Smooth muscle cell (in vitro differentiated cells): ENCODE data around the gene TCP11. TPM values are rescaled to one million over a fixed set of nuclear protein-coding genes. Genes with fewer than 3 reads are reported as not detected.

ENCODE experiments used
- DNase-seq: peaks from one replicate; lab custom pipeline; 2025; ENCODE audit not compliant: unreplicated experiment; lab: John Stamatoyannopoulos, UW
- H2AFZ ChIP-seq: fragments of 200-600 bp; sonication (generic); 2 replicates; pipeline ENCODE4 v1.6.0; 2016; ENCODE audit warnings: antibody characterized with exemption, low read depth, mild to moderate bottlenecking
- H3F3A ChIP-seq: fragments of 200-600 bp; sonication (generic); 2 replicates; pipeline ENCODE4 v1.6.0; 2017; ENCODE audit warnings: antibody characterized with exemption, low read depth
- H3K27ac ChIP-seq: fragments of 200-600 bp; sonication (generic); 2 replicates; pipeline ENCODE4 v1.5.1; 2016; ENCODE audit warnings: low read depth, mild to moderate bottlenecking
- H3K27me3 ChIP-seq: fragments of 200-600 bp; sonication (generic); 2 replicates; pipeline ENCODE4 v1.6.1; 2016; ENCODE audit warnings: low read depth, mild to moderate bottlenecking
- H3K36me3 ChIP-seq: fragments of 200-600 bp; sonication (generic); 2 replicates; pipeline ENCODE4 v1.5.1; 2016; ENCODE audit warnings: low read depth
- H3K4me1 ChIP-seq: fragments of 200-600 bp; sonication (generic); 2 replicates; pipeline ENCODE4 v1.5.1; 2016; ENCODE audit warnings: low read depth
- H3K4me2 ChIP-seq: fragments of 200-600 bp; sonication (generic); 2 replicates; pipeline ENCODE4 v1.6.0; 2016; ENCODE audit warnings: mild to moderate bottlenecking
- H3K4me3 ChIP-seq: fragments of 200-600 bp; sonication (generic); 2 replicates; pipeline ENCODE4 v1.5.1; 2016; ENCODE audit warnings: mild to moderate bottlenecking
- H3K79me2 ChIP-seq: fragments of 200-600 bp; sonication (generic); 2 replicates; pipeline ENCODE4 v1.6.0; 2016; ENCODE audit warnings: low read depth, mild to moderate bottlenecking
- H3K9ac ChIP-seq: fragments of 200-600 bp; sonication (generic); 2 replicates; pipeline ENCODE4 v1.6.0; 2016; ENCODE audit warnings: low read depth
- H3K9me3 ChIP-seq: fragments of 200-600 bp; sonication (generic); replicated peaks from 2 replicates; pipeline ENCODE4 v1.5.1; 2016; ENCODE audit warnings: low read depth
- H4K20me1 ChIP-seq: fragments of 200-600 bp; sonication (generic); 2 replicates; pipeline ENCODE4 v1.6.0; 2016; ENCODE audit warnings: low read depth
- WGBS: methylation state at CpG from one replicate; pipeline ENCODE4 v1.1.7; 2016; ENCODE audit warnings: low lambda C conversion rate; 5-methylcytosine and 5-hydroxymethylcytosine counted together
- polyA plus RNA-seq: library from polyadenylated mRNA; unstranded; fragments of >200 nt; fragmentation: Nextera tagmentation; extraction: Ambion mirVana; gene quantifications from 2 replicates; pipeline ENCODE4 v1.2.1, GENCODE V29; 2016
- total RNA-seq: library from RNA; depleted of rRNA; stranded (reverse); fragments of >200 nt; gene quantifications from 2 replicates; pipeline ENCODE4 v1.2.3, GENCODE V29; 2014
- TF ChIP-seq, protein P1 (sequence below): fragments of 200-600 bp; sonication (generic); IDR thresholded peaks from 2 replicates; pipeline ENCODE4 v1.5.1; 2017; ENCODE audit warnings: borderline replicate concordance, mild to moderate bottlenecking, antibody characterized with exemption; ENCODE audit not compliant: insufficient read depth, poor library complexity, severe bottlenecking

TCP11 gene
- total and polyA plus RNA-seq, 2 experiments from 2014 or later = 0.64 TPM; not detected in 1

DNA sequence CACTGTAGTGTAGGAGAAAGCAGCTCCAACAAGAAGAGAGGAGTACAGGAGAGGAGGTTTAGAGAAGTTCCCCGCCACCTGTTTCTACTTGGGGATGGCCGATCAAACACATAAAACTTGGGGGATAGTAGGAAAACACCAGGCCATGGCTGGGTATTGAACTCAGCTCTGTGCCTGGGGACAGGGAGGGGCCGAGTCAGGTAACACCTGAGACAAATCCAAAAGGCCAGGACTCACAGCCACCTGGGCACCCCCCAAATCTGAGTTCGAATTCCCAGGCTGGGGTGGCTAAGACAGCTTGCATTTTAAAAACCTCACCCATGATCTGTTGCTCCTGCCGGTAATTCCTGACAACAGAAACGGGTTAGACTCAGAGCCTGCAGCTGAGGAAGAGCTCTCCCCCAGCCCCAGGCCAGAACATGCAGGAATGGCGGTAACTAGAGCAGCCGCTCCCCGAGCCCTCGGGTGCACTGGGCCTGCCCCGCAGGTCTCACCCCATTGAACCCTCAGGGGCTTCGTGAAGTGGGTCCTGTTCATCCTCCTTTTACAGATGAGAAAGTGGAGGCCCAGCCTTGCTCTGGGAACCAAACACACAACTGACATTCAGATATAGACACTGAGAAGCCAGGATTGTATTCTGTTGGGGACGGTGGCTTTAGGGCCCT is 61.0 kb downstream of the TCP11 start:
- H3K9ac ChIP-seq = no peak overlapping the region
- no peaks in the 10 kb centered on the region for H3K4me1 ChIP-seq
- no peak for DNase-seq
- no peak overlapping the region for H3K4me2 ChIP-seq
- TF ChIP-seq, protein P1, sequence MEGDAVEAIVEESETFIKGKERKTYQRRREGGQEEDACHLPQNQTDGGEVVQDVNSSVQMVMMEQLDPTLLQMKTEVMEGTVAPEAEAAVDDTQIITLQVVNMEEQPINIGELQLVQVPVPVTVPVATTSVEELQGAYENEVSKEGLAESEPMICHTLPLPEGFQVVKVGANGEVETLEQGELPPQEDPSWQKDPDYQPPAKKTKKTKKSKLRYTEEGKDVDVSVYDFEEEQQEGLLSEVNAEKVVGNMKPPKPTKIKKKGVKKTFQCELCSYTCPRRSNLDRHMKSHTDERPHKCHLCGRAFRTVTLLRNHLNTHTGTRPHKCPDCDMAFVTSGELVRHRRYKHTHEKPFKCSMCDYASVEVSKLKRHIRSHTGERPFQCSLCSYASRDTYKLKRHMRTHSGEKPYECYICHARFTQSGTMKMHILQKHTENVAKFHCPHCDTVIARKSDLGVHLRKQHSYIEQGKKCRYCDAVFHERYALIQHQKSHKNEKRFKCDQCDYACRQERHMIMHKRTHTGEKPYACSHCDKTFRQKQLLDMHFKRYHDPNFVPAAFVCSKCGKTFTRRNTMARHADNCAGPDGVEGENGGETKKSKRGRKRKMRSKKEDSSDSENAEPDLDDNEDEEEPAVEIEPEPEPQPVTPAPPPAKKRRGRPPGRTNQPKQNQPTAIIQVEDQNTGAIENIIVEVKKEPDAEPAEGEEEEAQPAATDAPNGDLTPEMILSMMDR = no peak
- H3K4me3 ChIP-seq = no peak overlapping the region
- no peaks in the 10 kb centered on the region for H3K9me3 ChIP-seq
- H3K36me3 ChIP-seq = no peaks in the 10 kb centered on the region
- H3K79me2 ChIP-seq = no peaks in the 10 kb centered on the region
- no peaks in the 10 kb centered on the region for H3K27me3 ChIP-seq
- no peak overlapping the region for H2AFZ ChIP-seq
- WGBS = 93% methylated on average over 13 of the region's 13 CpGs
- H3F3A ChIP-seq = no peaks in the 10 kb centered on the region
- no peak overlapping the region for H3K27ac ChIP-seq
- H4K20me1 ChIP-seq = no peaks in the 10 kb centered on the region

DNA sequence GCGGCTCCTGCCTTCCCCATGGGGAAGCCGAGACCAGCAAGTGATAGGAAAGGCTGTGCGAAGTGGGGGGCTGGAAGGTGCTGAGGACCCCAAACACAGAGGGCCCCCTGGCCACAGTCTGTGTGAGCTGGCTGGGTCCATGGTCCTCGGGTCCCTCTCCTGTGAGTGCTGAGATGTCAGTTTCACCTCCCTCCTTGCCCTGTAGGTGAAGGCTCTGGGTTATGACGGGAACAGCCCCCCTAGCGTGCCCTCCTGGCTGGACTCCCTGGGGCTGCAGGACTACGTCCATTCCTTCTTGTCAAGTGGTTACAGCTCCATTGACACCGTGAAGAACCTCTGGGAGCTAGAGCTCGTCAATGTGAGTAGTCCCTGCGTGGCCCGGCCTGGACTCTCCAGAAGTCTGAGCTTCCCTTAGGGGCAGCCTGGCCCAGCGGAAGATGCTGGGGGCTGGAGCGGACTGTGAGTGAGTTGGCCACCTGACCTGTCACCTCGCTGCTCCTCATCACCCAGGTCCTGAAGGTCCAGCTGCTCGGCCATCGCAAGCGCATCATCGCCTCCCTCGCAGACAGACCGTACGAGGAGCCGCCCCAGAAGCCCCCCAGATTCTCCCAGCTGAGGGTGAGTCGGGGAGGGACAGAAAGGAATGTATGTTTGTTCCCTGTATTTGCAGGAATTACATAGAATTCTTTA is 61.7 kb downstream of the TCP11 start:
- no peaks in the 10 kb centered on the region for H3K4me1 ChIP-seq
- H3K4me2 ChIP-seq = no peak overlapping the region
- H4K20me1 ChIP-seq = no peaks in the 10 kb centered on the region
- no peaks in the 10 kb centered on the region for H3K9me3 ChIP-seq
- H3K27ac ChIP-seq = no peak overlapping the region
- no peak overlapping the region for H3K9ac ChIP-seq
- no peaks in the 10 kb centered on the region for H3K36me3 ChIP-seq
- H3K79me2 ChIP-seq = no peaks in the 10 kb centered on the region
- H3K27me3 ChIP-seq = no peaks in the 10 kb centered on the region
- no peak overlapping the region for H2AFZ ChIP-seq
- H3K4me3 ChIP-seq = no peak overlapping the region
- no peaks in the 10 kb centered on the region for H3F3A ChIP-seq
- no peak for DNase-seq
- 92% methylated on average over 23 of the region's 23 CpGs for WGBS
- TF ChIP-seq, protein P1 = no peak

DNA sequence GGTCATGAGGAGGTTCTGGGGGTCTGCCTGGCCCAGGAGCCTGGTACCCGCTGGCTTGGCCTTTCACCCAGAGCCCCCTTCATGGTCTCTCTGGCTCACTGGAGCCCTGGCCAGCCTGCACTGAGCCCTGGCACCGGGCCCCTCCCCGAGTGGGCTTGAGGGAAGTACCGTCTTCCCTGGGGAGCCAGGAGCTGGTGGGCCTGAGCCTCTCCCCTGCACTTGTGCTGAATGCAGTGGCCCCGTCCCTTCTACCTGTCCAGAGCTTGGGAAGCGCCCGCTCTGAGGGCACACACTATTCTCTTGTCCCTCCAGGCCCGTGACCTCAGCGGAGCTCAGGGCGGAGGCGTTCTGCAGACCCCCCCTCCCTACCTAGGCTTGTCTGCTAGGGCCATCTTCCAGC is 62.2 kb downstream of the TCP11 start:
- H3K4me2 ChIP-seq = no peak overlapping the region
- no peak overlapping the region for H3K27ac ChIP-seq
- no peak overlapping the region for H3K4me3 ChIP-seq
- no peaks in the 10 kb centered on the region for H3K79me2 ChIP-seq
- no peaks in the 10 kb centered on the region for H3K4me1 ChIP-seq
- no peaks in the 10 kb centered on the region for H3K36me3 ChIP-seq
- no peak overlapping the region for H2AFZ ChIP-seq
- DNase-seq = no peak
- no peaks in the 10 kb centered on the region for H3F3A ChIP-seq
- TF ChIP-seq, protein P1 = no peak
- 97% methylated on average over 10 of the region's 11 CpGs for WGBS
- no peaks in the 10 kb centered on the region for H4K20me1 ChIP-seq
- H3K27me3 ChIP-seq = no peaks in the 10 kb centered on the region
- no peaks in the 10 kb centered on the region for H3K9me3 ChIP-seq
- no peak overlapping the region for H3K9ac ChIP-seq
